Neural progenitor cell (in vitro differentiated cells): ENCODE measurements around the gene SERTM1.

Experiments used
- CTCF ChIP-seq: fragments of 200-600 bp; sonication (generic); IDR thresholded peaks from 2 replicates; pipeline ENCODE4 v1.5.1; 2017; ENCODE audit warnings: antibody characterized with exemption, mild to moderate bottlenecking
- EZH2phosphoT487 ChIP-seq: fragments of 200-600 bp; sonication (generic); IDR thresholded peaks from 2 replicates; pipeline ENCODE4 v1.6.1; 2017; ENCODE audit warnings: antibody characterized with exemption

DNA sequence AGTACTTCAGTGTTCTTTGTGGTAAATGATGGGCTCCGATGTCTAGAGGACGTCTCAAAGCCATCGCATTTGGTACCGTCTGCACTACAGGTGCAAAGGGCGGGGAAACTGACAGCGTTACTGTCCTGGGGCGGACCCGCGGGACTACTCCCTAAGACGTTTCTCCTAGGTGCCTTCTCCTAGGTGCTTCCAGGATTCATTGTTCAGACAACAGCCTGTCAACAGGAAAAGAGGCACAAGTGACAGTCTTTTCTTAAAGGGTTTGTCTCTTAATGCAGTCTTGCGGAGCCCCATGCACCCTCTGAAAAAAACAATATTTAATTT is 1.4 kb downstream of the SERTM1 start:
- TF ChIP-seq CTCF: no peak
- no peak for TF ChIP-seq EZH2phosphoT487
